ENCODE results near the gene TMEM123. TPM values are rescaled to one million over a fixed set of nuclear protein-coding genes. Genes with fewer than 3 reads are reported as not detected.

The TMEM123 gene
- total and polyA plus RNA-seq, 2 donors from 2014 or later = 57.0 to 143 TPM

GRCh38 chr11:102430158-102430836, 22.3 kb downstream of the TMEM123 start:
- Histone ChIP-seq H3K4me1 (ENCODE audit: control insufficient read depth in 2 of 3, insufficient read depth in 2 of 3, low read depth in 1 of 3, low read length in 3 of 3) (peaks cover 2 to 6% (median 6%) of the 10 kb centered on the region in 3 donors), H3K4me3 (ENCODE audit: low read length in 3 of 3) (no peak overlapping the region), H3K27ac (ENCODE audit: low read depth in 2 of 2, low read length in 2 of 2) (no peak overlapping the region), H3K9ac (ENCODE audit: low read length in 3 of 3) (no peak overlapping the region), H3K9me3 (ENCODE audit: control insufficient read depth in 2 of 3, insufficient read depth in 1 of 3, low read length in 3 of 3) (no peaks in the 10 kb centered on the region), H3K36me3 (ENCODE audit: control insufficient read depth in 2 of 3, insufficient read depth in 3 of 3, low read length in 3 of 3) (no peaks in the 10 kb centered on the region), H3K27me3 (ENCODE audit: control insufficient read depth, insufficient read depth, low read length) (no peaks in the 10 kb centered on the region)
- FAIRE-seq (no peak), DNase-seq (peak in 1 of 5 donors; percentile 15)
- intact Hi-C loops (cut with DNase I) = no loop called here
- no peak for TF ChIP-seq CTCF (IDR thresholded peaks at IDR 0.05; ENCODE audit: borderline replicate concordance, extremely low read depth, insufficient read depth)

DNA sequence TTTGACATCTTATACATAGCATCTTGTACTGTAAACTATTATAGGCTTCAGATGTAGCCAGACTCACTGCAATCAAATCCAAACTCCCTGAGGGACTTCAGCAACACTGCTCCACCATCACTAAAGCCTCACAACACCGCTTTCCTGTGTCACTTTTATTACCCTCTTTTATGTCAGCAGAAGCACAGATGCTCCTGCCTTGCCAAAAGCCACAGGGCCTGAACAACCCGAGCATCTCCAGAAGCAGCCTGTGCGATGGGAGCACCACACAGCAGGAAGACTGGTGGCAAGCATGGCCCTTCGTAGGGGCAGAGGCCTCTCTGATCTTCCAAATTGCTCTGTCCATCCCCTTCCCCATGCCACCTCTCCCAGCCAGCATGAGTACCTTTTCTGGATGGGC, 22.9 kb downstream of the TMEM123 start:
- intact Hi-C loops (cut with DNase I) = no loop called here
- no peak for TF ChIP-seq CTCF (IDR thresholded peaks at IDR 0.05; ENCODE audit: borderline replicate concordance, extremely low read depth, insufficient read depth)
- Histone ChIP-seq H3K27me3 (ENCODE audit: control insufficient read depth, insufficient read depth, low read length) (no peaks in the 10 kb centered on the region), H3K36me3 (ENCODE audit: control insufficient read depth in 2 of 3, insufficient read depth in 3 of 3, low read length in 3 of 3) (no peaks in the 10 kb centered on the region), H3K4me3 (ENCODE audit: low read length in 3 of 3) (no peak overlapping the region), H3K27ac (ENCODE audit: low read depth in 2 of 2, low read length in 2 of 2) (no peak overlapping the region), H3K9ac (ENCODE audit: low read length in 3 of 3) (no peak overlapping the region), H3K4me1 (ENCODE audit: control insufficient read depth in 2 of 3, insufficient read depth in 2 of 3, low read depth in 1 of 3, low read length in 3 of 3) (peaks cover 2 to 6% (median 6%) of the 10 kb centered on the region in 3 donors), H3K9me3 (ENCODE audit: control insufficient read depth in 2 of 3, insufficient read depth in 1 of 3, low read length in 3 of 3) (no peaks in the 10 kb centered on the region)
- FAIRE-seq = no peak
- DNase-seq = peak in 1 of 5 donors; percentile 47

DNA sequence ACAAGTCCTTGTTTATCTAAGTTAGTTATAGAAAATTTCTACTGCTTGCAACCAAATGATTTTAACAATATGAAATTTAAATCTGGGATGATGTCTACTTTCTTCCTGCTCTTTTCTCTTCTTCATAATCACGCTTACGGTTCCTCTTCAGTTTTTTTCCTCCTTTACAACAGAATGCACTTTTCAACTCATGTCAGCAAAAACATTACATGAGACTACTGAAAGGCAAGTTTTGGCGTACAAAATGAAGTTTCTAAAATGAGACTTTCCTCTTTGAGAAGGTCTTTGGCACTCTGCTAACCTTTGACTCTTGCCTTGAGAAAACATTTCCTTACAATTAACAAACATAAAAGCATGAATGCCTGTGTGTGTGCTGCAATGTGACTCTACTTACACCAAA, 23.3 kb downstream of the TMEM123 start:
- no peak overlapping the region for H3K27ac ChIP-seq (ENCODE audit: low read depth in 2 of 2, low read length in 2 of 2)
- H3K36me3 ChIP-seq (ENCODE audit: control insufficient read depth in 2 of 3, insufficient read depth in 3 of 3, low read length in 3 of 3) = no peaks in the 10 kb centered on the region
- H3K9ac ChIP-seq (ENCODE audit: low read length in 3 of 3) = no peak overlapping the region
- no peak overlapping the region for H3K4me3 ChIP-seq (ENCODE audit: low read length in 3 of 3)
- H3K9me3 ChIP-seq (ENCODE audit: control insufficient read depth in 2 of 3, insufficient read depth in 1 of 3, low read length in 3 of 3) = no peaks in the 10 kb centered on the region
- H3K4me1 ChIP-seq (ENCODE audit: control insufficient read depth in 2 of 3, insufficient read depth in 2 of 3, low read depth in 1 of 3, low read length in 3 of 3) = peaks cover 2 to 6% (median 6%) of the 10 kb centered on the region in 3 donors
- intact Hi-C loops (cut with DNase I) = no loop called here
- DNase-seq (no peak), FAIRE-seq (no peak)
- no peak for TF ChIP-seq CTCF (IDR thresholded peaks at IDR 0.05; ENCODE audit: borderline replicate concordance, extremely low read depth, insufficient read depth)
- H3K27me3 ChIP-seq (ENCODE audit: control insufficient read depth, insufficient read depth, low read length) = no peaks in the 10 kb centered on the region
